Inferior parietal cortex (tissue), 1 donor: ENCODE data around the gene IDI1.
"Not testable (repeated sequence)": the region's sequence is repeated elsewhere in the genome, so short reads cannot be mapped to it uniquely, and the experiment has no call there.

Source experiments
- DNase-seq: peaks from one replicate; pipeline ENCODE4 v3.0.0-alpha.2; 2016; ENCODE audit errors: extremely low spot score

The IDI1 gene

GRCh38 chr10:1048732-1049424 lies at the start of gene IDI1:
IDI1 (minus strand) TSS chr10:1049119; CDS start chr10:1049003, 116 bp downstream.
- peak; percentile 96 for DNase-seq

- no peak for DNase-seq
These were observed 48.5 kb upstream of the IDI1 start for GRCh38 chr10:1097436-1097835.

- DNase-seq, result no peak
These were observed 47.5 kb upstream of the IDI1 start for GRCh38 chr10:1096287-1096889.

GRCh38 chr10:1095498-1095897 lies 46.6 kb upstream of the IDI1 start:
- DNase-seq, result no peak

GRCh38 chr10:1094112-1095057 lies 45.5 kb upstream of the IDI1 start:
- DNase-seq, result no peak

GRCh38 chr10:1093696-1094095 lies 44.8 kb upstream of the IDI1 start:
- DNase-seq, result no peak

GRCh38 chr10:1090696-1091095 lies 41.8 kb upstream of the IDI1 start:
- no peak for DNase-seq

- DNase-seq, result no peak
These were observed 40.2 kb upstream of the IDI1 start for GRCh38 chr10:1089017-1089689.

- DNase-seq, result no peak
These were observed 37.9 kb upstream of the IDI1 start for GRCh38 chr10:1086787-1087186.

GRCh38 chr10:1085258-1085657 lies 36.3 kb upstream of the IDI1 start:
- DNase-seq, result no peak

- no peak for DNase-seq
These were observed 35.4 kb upstream of the IDI1 start for GRCh38 chr10:1084011-1084950.

GRCh38 chr10:1083581-1083980 lies 34.7 kb upstream of the IDI1 start:
- no peak for DNase-seq

- DNase-seq, result no peak
These were observed 29.7 kb upstream of the IDI1 start for GRCh38 chr10:1078668-1079067.

GRCh38 chr10:1074748-1075308 lies 25.9 kb upstream of the IDI1 start:
- DNase-seq, result no peak

GRCh38 chr10:1074052-1074747 lies 25.3 kb upstream of the IDI1 start:
- DNase-seq, result no peak

GRCh38 chr10:1070919-1071318 lies 22.0 kb upstream of the IDI1 start:
- no peak for DNase-seq

GRCh38 chr10:1068380-1069361 lies 19.8 kb upstream of the IDI1 start:
- no peak for DNase-seq

GRCh38 chr10:1066734-1067133 lies 17.8 kb upstream of the IDI1 start:
- not testable (repeated sequence) for DNase-seq

- no peak for DNase-seq
These were observed 16.0 kb upstream of the IDI1 start for GRCh38 chr10:1064964-1065247.
